Stimulated activated CD4-positive, alpha-beta T cell treated with anti-CD3 and anti-CD28 coated beads, TNF-alpha, amount 100 ng/mL, for 1 hour (primary cell): ENCODE measurements around the gene RNF19B.

ENCODE experiments used
- DNase-seq, 3 donors: peaks; one replicate each; pipeline ENCODE4 v3.0.0-alpha.2; 2020; ENCODE audit warnings: low read depth in 3 of 3, low spot score in 1 of 3

Gene RNF19B

DNA sequence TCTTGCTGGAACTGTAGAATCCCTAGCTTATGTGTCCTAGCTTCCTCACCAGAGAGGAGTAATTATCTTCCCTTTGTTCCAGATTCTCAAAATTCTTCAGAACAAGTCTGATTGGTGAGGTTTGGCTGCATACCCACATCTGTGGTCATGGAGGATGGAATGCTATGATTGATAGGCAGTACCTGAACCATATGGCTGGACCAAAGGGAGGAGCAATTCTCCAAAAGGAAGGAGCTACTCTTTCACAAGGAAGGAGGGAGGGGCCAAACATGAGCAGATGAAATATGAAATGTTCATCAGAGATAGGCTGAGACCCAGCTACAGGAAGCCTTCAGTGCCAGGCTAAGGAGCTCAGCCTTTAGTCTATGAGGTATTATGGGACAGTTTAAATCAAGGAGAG lies 5.0 kb upstream of the RNF19B start:
- no peak for DNase-seq

- no peak for DNase-seq
Observed at GRCh38 chr1:32967888-32968568, 3.4 kb upstream of the RNF19B start.

DNA sequence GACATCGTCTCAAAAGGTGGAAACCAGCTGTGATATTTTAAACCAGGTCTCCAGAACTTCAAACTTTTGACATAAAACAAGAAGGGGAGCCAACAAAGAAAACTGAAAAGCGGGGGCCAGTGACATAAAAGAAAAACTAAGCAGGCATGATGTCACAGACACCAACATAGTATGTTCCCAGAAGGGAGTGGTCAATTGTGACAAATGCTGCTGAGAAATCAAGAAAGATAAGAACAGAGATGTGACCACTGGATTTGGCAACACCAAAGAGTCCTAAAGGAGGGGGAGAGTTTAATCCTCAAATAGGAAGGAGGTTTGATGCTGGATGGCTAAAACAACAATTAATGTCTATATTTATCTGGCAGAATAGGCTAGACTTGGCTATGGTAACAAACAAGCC lies 2.3 kb upstream of the RNF19B start:
- DNase-seq = no peak

DNA sequence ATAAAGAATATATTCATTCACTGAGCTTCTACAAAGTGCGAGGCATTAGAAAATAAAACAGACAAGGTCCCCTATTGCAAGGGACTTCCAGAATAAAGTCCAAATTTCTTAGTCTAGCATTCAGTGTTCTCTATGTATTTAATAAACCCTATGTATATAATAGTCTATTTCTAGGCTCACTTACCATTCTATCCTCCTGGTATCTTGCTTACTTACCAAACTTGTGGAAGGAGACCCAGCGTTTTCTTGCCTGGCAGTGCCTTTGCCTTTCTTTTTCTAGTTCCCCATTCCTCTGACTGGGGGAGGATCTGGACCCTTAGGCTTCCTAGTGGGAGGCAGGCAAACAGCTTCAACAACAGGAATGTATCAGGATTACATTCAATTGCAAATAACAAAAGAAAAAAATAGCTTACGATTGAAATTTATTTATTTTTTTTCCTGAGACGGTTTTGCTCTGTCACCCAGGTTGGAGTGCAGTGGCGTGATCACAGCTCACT lies 690 bp upstream of the RNF19B start:
- DNase-seq = no peak

DNA sequence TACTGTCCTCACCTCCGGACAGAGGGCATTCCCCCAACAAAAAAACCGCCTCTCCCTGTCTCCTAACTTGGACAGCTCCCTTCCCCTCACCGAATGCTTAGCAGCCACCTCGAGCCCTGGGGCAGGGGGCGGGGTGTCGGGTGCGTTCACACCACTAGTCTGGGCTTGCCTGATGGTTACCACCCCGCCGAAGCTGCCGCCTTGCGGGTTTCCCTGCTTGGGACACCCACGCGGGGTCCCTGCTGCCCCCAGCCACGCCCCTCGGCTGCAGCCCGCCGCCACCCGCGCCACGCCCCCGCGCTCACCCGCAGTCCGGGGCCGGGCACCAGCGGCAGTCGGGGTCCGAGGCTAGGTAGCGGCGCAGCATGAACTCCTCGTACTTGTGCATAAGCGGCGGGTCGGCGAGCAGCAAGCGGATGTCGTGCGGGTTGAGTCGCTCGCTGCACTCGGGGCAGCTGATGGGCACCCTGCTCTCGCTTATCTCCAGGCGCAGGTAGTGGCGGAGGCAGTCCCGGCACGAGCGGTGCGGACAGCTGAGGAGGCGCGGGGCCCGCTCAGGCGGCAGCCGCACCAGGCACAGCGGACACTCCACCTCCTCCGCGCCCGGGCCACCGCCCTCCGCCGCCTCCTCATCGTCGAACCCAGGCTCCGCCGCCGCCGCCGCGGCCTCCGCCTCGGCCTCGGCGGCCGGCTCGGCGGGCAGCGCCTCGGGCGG lies 706 bp downstream of the RNF19B start:
- peak; percentile 15 to 43 (median 19) for DNase-seq

GRCh38 chr1:32962248-32962896 lies 2.2 kb downstream of the RNF19B start:
- DNase-seq = no peak

DNA sequence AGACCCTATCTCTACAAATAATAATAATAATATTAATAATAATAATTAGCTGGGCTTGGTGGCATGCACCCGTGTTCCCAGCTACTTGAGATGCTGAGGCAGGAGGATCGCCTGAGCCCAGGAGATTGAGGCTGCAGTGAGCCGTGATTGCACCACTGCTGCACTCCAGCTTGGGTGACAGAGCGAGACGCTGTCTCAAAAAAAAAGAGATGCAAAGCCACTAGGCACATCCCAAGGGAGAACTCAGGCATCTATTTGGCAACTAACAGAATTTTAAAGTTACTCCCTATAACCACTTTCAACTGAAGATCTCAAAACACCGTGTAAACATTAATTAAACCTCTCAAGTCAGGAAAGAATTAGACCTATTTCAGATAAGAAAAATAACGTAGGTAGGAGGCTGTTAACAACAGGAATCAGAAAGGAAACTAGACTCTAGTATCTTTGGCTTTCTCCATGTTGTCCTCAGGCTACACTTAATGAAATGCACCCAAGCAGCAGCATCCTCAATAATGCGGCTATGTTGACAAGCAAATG lies 3.7 kb downstream of the RNF19B start:
- DNase-seq = no peak

- DNase-seq = no peak
Observed at GRCh38 chr1:32960342-32960741, 4.3 kb downstream of the RNF19B start.

GRCh38 chr1:32958827-32959226 lies 5.8 kb downstream of the RNF19B start:
- no peak for DNase-seq

- no peak for DNase-seq
Observed at GRCh38 chr1:32957017-32957416, 7.6 kb downstream of the RNF19B start.

GRCh38 chr1:32954168-32954567 lies 10.4 kb downstream of the RNF19B start:
- no peak for DNase-seq

DNA sequence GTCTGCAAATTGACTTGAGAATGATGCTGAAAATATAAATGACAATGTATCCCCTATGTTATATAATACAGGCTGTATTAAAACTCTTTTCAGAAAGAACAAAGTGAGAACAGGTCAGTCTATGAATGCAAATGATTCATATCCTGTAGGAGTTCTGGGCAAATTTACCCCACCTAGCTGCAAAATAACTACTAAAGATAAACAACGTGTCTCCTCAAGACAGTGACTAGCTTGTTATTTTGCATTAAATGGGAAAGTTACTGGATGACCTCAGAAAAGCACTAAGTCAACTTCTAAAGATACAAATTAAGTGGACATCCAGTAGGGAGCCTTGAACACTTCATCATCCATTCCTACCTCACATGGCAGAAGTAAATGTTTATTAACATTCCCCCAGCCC lies 11.1 kb downstream of the RNF19B start:
- no peak for DNase-seq

DNA sequence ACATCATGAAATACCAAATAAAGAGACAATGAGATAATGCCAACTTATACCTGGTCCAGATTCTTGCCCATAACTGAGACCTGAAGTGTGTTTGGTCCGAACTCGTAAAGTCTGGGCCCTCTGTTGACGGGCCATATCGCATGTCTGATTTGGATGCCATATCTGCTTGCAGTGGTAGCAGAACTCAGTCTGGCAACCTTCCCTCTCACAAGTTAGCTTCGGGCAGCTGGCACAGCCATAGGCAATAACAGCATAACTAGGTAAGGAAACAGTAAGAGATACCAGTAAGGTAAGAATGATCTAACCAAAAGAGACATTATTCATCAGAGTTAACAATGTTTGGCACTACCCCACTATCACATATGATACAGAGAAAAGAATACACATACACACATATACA lies 15.1 kb downstream of the RNF19B start:
- no peak for DNase-seq

GRCh38 chr1:32948905-32949304 lies 15.7 kb downstream of the RNF19B start:
- no peak for DNase-seq

DNA sequence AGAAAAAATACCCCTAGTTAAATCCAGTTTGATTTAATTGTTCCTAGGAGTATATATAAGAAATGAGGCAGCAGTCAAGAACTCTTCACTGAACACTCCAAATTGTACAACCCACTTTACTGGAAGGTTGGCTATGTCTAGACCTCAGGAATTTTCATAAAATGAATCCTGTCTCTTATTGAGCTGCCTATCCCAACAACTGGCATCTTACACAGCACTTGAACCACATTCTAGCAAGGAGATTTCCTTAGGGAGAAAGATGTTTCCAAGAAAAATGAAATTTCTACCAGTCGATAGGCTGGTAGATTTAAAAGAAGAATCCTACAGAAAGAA lies 16.3 kb downstream of the RNF19B start:
- DNase-seq = no peak

- no peak for DNase-seq
Observed at GRCh38 chr1:32947669-32948389, 16.8 kb downstream of the RNF19B start.

DNA sequence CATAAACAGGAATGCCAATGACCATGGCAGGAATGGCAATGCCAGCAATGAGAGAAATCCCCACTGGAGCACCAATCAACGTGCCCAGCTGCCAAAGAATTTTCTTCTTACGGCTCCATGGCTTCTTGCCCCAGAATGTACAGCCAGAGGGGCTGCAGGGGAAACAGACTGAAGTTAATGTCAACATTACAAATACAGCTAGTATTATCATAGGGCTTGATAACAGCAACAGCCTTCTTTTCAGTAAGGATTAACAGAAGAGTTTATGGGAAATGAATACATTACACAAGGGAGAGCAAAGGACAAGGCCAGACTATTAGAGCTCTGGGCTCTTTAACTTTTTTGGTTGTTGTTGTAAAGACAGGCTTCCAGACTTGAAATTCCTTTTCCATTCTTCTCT lies 18.2 kb downstream of the RNF19B start:
- DNase-seq = no peak

DNA sequence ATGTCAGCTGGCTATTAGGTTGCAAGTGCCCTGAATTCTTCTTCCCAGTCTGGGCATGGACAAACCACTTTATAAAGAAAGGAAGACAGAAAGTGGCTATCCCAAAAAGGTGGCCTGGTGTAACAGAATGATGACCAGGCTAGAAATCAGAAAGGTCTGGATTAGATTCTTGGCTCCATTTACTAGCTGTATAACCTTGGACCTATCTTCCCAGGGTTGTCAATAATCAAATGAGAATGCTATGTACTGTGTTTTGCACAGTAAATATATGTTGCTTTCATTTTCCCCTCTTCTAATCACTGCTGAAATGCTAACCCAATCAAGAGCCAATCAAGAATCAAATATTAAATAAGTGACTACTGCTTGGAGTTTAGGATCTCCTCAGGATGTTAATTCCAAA lies 20.4 kb downstream of the RNF19B start:
- DNase-seq = no peak

GRCh38 chr1:32939655-32940371 lies 24.8 kb downstream of the RNF19B start:
- DNase-seq = no peak

DNA sequence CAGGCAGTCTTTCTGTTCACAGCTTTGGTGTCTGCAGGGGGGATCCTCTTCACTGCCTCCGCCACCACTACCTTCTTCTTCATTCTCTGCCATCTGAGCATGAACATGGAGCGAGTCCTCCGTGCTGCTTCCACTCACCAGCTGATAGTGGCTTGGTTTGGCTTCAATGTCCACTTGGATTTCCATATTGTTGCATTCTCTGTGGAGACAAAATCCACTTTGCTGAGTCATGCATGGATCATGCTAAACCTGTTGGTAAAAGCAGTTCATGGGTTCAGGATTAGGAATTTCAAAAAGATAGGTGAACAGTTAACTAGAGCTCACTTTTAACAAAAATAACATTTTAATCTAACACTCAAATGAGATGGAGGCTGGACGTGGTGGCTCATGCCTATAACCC lies 27.5 kb downstream of the RNF19B start:
- no peak for DNase-seq

GRCh38 chr1:32934535-32934934 lies 30.1 kb downstream of the RNF19B start:
- DNase-seq = no peak
